ENCODE results near the gene CD1C. TPM values are rescaled to one million over a fixed set of nuclear protein-coding genes. Genes with fewer than 3 reads are reported as not detected.

CD1C gene
- total RNA-seq, 1 experiment from 2014 or later, result not detected

- Mint-ChIP-seq H3K4me1 (ENCODE audit: low read depth, unreplicated experiment) (no peaks in the 10 kb centered on the region), H3K9me3 (ENCODE audit: low read depth, unreplicated experiment) (no peaks in the 10 kb centered on the region), H3K27me3 (ENCODE audit: unreplicated experiment) (no peaks in the 10 kb centered on the region), H3K27ac (ENCODE audit: unreplicated experiment) (no peak overlapping the region), H3K36me3 (ENCODE audit: insufficient read depth, unreplicated experiment) (no peaks in the 10 kb centered on the region), H3K4me3 (ENCODE audit: low read depth, unreplicated experiment) (no peak overlapping the region)
- TF ChIP-seq CTCF (IDR thresholded peaks at IDR 0.05; ENCODE audit: unreplicated experiment), result no peak
- DNase-seq, result peak; percentile 29
- no TSS peak for BruUV-seq (replicated peaks)
- CTCF ChIA-PET, result interaction anchor here (0.6 to 1.7 kb wide), 4 partner anchors 10 to 683 kb away, joined by 3 to 21 read pairs (median 3); no protein-coding TSS in a partner anchor
- intact Hi-C loops (cut with micrococcal nuclease; ENCODE audit: unreplicated experiment), result loop anchor here (5.0 to 10.0 kb wide), 3 partner anchors 85 to 185 kb away; no protein-coding TSS in a partner anchor
These were observed 40.0 kb downstream of the CD1C start for GRCh38 chr1:158329733-158330132.

- no peaks in the 10 kb centered on the region for H3K36me3 Mint-ChIP-seq (ENCODE audit: insufficient read depth, unreplicated experiment)
These were observed 40.8 kb downstream of the CD1C start for GRCh38 chr1:158330391-158331105.

GRCh38 chr1:158331106-158331425 lies 41.3 kb downstream of the CD1C start:
- H3K27me3 Mint-ChIP-seq (ENCODE audit: unreplicated experiment), result no peaks in the 10 kb centered on the region
- no peaks in the 10 kb centered on the region for H3K9me3 Mint-ChIP-seq (ENCODE audit: low read depth, unreplicated experiment)
- H3K4me3 Mint-ChIP-seq (ENCODE audit: low read depth, unreplicated experiment), result no peak overlapping the region
- H3K27ac Mint-ChIP-seq (ENCODE audit: unreplicated experiment), result no peak overlapping the region
- H3K36me3 Mint-ChIP-seq (ENCODE audit: insufficient read depth, unreplicated experiment), result no peaks in the 10 kb centered on the region
- H3K4me1 Mint-ChIP-seq (ENCODE audit: low read depth, unreplicated experiment), result no peaks in the 10 kb centered on the region
- no peak for TF ChIP-seq CTCF (IDR thresholded peaks at IDR 0.05; ENCODE audit: unreplicated experiment)
- intact Hi-C loops (cut with micrococcal nuclease; ENCODE audit: unreplicated experiment), result no loop called here
- no TSS peak for BruUV-seq (replicated peaks)
- no peak for DNase-seq
- CTCF ChIA-PET, result no interaction called here

More at GRCh38 chr1:158330391-158331105, 40.8 kb downstream of the CD1C start:
- no peaks in the 10 kb centered on the region for H3K9me3 Mint-ChIP-seq (ENCODE audit: low read depth, unreplicated experiment)
- H3K4me1 Mint-ChIP-seq (ENCODE audit: low read depth, unreplicated experiment), result no peaks in the 10 kb centered on the region
- TF ChIP-seq CTCF (IDR thresholded peaks at IDR 0.05; ENCODE audit: unreplicated experiment), result no peak
- CTCF ChIA-PET, result interaction anchor here (0.8 to 1.7 kb wide), 3 partner anchors 9 to 190 kb away, joined by 3 to 21 read pairs (median 3); no protein-coding TSS in a partner anchor
- intact Hi-C loops (cut with micrococcal nuclease; ENCODE audit: unreplicated experiment), result no loop called here
- H3K4me3 Mint-ChIP-seq (ENCODE audit: low read depth, unreplicated experiment), result no peak overlapping the region
- no peak overlapping the region for H3K27ac Mint-ChIP-seq (ENCODE audit: unreplicated experiment)
- BruUV-seq (replicated peaks), result no TSS peak
- no peak for DNase-seq
- H3K27me3 Mint-ChIP-seq (ENCODE audit: unreplicated experiment), result no peaks in the 10 kb centered on the region

GRCh38 chr1:158331481-158332150 lies 41.9 kb downstream of the CD1C start, which contains the start of gene CD1B:
Gene CD1B (minus strand): TSS chr1:158331531. CDS start chr1:158331423, 108 bp downstream.
- DNase-seq, result no peak
- intact Hi-C loops (cut with micrococcal nuclease; ENCODE audit: unreplicated experiment), result no loop called here
- Mint-ChIP-seq H3K9me3 (ENCODE audit: low read depth, unreplicated experiment) (no peaks in the 10 kb centered on the region), H3K36me3 (ENCODE audit: insufficient read depth, unreplicated experiment) (no peaks in the 10 kb centered on the region), H3K4me3 (ENCODE audit: low read depth, unreplicated experiment) (no peak within 1 kb of the TSS), H3K27me3 (ENCODE audit: unreplicated experiment) (no peaks in the 10 kb centered on the region), H3K27ac (ENCODE audit: unreplicated experiment) (no peak within 1 kb of the TSS), H3K4me1 (ENCODE audit: low read depth, unreplicated experiment) (no peaks in the 10 kb centered on the region)
- no TSS peak for BruUV-seq (replicated peaks)
- TF ChIP-seq CTCF (IDR thresholded peaks at IDR 0.05; ENCODE audit: unreplicated experiment), result no peak
- CTCF ChIA-PET, result no interaction called here
